Medulla oblongata (tissue), 1 donor: Measurements from ENCODE around the gene ANO8.
"Not testable (repeated sequence)": the region's sequence is repeated elsewhere in the genome, so short reads cannot be mapped to it uniquely, and the experiment has no call there.

Experiments
- DNase-seq: peaks from one replicate; pipeline ENCODE4 v3.0.0-alpha.2; 2015; ENCODE audit errors: extremely low spot score

ANO8 gene

DNA sequence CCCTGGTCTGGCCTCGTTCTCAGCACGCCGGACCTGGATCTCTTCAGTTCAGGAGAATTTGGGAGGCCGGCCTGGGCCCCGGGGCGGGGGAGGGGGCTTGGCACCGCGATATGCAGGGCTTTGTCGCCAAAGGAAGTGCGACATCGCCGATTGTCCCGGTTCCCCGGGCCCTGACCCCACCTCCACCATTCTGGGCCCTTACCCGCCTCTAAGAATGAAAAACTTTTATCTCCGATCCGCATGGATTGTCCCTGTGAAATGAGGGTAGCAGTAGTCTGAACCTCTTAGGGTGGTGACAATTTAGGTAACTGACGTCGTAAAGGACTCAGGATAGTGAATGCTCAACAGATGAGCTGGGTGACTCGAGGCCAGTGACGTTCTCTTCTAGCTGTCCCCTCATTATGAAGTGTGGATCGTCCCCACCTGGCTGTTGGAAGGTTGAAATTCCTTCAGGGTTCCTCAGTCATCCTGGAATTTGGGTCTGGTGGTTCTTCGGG lies 24.6 kb downstream of the ANO8 start:
- DNase-seq, result no peak

DNA sequence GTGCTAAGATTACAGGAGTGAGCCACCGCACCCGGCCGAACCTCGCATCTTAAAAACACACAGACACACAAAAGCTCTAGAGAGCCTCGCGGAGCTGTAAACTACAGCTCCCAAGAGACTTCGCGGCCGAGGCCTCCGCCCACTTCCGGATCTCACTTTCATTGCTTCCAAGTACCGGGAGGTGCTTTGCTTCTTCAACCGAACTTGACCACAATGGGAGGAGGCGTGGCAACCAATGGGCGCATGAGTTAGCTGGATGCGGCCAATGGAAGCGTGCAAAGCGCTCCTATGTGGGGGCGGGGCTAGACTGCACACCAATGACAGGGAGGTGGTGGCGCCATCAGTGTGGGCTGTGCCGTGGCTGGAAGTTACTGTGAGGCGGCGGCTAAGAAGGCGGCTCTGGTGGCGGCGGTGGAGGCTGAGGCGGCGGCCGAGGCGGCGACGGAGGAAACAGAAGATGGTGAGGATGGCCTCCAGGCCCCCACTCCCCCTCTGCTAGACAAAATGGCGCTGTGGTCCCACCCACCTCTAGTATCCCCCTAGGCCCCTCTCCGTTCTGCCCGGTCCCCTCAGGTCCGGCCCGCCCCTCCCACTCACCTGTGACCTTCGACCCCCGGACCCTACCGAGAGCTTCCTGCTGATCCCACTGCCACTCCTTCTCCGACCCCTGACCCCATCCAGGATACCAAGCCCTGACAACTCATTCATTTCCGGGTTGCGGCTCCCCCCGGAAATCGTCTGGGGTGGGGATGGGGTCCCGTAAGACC lies 25.3 kb downstream of the ANO8 start, which contains the start of gene DDA1:
DDA1 (plus strand) TSS at position 366 of the 767 bp plus-strand sequence; CDS start at position 458, 92 bp downstream.
- peak; percentile 100 for DNase-seq

DNA sequence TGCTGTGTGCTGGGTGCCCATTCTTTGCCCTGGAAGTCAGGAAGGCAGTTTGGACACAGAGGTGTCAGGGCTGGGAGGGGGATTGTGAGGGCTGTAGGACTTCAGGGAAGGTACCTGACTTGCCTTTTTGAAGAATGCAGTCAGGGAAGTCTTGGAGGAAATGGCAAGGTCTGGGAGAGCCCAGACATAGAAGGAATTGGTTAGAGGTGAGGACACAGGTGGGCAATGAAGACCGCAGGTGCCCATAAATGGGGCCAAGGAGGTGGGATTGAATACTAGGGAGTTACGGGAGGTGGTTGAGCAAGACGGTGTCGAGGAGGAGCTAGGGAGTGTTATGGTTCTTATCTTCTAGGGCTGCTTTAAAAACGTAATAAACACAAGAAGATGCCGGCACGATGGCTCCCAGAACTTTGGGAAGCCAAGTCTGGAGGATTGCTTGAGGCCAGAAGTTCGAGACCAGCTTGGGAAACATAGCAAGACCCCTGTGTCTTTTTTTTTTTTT lies 26.7 kb downstream of the ANO8 start:
- no peak for DNase-seq

DNA sequence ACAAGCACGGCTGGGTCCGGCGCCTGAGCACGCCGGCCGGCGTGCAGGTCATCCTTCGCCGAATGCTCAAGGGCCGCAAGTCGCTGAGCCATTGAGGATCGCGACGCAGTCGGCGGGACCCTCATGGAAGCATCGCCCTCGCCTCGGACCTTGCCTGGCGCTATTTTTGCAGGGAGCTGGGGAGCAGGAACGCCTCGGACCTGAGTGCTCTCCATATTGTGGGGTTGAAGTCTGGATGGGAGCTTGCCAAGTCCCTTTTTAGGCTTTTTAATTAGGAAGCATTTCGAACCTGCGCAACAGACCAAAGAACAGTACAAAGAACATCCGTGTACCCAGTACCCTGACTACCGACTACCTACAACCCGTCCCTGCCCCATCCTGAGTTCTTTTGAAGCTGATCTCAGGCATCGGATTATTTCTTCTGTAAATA lies 28.4 kb downstream of the ANO8 start:
- peak; percentile 22 for DNase-seq

DNA sequence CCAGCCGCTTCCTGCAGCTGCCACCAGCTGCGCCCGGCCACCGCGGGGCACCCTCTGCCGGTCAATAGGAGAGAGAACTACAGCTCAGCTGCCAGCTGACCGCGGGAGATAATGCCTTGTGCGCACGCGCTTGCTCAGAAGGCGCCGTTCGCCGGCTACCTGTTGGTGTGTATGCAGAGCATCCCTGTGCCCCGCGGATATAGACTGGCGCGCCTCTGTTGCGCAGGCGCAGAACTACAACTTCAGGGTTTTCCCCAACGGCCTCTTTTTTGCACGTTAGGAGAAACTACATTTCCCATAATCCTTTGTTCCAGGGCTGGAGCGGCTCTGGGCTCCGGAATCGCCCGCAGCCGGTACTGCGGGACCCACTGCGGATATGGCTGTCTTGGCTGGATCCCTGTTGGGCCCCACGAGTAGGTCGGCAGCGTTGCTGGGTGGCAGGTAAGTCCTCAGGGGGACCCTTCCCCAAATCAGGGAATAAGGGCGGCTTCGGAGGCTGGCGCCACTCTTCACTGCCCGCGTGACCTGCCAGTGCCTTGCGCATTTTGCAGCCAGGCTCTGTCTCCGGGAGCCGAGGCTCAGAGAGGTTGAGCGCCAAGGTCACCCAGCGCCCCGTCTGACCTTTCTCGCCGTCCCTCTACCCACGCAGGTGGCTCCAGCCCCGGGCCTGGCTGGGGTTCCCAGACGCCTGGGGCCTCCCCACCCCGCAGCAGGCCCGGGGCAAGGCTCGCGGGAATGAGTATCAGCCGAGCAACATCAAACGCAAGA lies 29.0 kb downstream of the ANO8 start, which contains the start of gene MRPL34:
MRPL34 (plus strand) TSS at position 356 of the 768 bp plus-strand sequence; CDS start at position 377, 21 bp downstream.
- peak; percentile 97 for DNase-seq

DNA sequence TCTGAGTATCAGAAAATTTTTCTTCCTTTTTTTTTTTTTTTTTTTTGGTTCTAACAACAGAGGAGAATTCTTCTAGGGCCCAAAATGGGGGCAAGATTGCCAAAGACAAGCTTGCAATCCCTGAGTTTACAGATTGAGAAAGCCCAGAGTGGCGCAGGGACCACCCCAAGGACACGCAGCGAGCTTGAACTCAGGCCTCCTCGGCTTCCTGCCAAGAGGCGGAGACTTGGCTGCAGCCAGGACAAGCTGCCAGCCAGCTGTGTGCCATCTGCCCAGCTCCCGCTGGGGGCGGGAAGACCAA lies 29.5 kb downstream of the ANO8 start:
- no peak for DNase-seq

DNA sequence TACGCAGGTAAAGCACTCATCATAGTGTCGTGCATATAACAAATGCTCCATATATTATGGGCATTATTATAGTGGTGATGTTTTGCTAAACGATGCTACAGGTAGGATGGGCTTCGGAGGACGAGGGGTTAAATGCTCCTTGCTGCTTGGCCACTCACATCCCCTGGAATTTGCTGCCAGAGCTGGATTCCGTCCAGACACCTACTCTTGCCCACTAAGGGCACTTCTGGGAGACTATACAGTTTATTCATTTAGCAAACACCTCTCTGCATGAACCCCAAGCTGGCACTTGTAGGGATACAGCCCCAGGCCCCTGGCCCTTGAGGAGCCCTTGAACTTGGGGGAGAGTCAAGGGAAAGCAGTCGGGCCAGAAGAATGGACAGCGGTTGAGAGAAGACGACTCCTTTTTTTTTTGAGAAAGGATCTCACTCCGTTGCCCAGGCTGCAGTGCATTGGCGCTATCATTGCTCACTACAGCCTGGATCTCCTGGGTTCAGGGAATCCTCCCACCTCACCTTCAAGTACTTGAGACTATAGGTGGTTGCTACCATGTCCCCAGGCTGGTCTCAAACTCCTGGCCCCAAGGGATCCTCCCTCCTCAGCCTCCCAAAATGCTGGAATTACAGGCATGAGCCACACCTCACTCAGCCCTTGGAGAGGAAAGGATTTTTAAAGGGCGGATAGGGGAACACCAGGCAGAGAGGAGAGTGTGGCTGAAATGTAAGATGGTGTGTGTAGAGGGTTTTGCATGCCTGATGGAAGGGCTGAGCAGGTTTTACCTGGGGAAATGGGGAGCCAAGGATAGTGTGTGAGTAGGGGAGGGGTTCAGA lies 30.1 kb downstream of the ANO8 start:
- DNase-seq, result no peak

DNA sequence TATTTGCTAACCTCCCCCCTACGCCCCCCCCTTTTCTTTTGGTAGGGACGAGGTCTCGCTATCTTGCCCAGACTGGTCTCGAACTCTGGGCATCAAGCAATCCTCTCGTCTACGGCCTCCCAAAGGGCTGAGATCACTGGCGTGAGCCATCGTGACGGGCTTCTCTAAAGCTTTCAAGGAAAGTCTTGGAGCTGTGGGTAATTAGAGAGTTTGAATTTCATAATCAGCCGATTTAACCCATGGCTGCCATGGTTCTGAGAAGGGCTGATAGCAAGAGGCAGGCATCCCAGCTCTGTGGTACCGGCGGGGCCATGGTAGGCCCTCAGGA lies 30.8 kb downstream of the ANO8 start:
- DNase-seq, result peak; percentile 26

DNA sequence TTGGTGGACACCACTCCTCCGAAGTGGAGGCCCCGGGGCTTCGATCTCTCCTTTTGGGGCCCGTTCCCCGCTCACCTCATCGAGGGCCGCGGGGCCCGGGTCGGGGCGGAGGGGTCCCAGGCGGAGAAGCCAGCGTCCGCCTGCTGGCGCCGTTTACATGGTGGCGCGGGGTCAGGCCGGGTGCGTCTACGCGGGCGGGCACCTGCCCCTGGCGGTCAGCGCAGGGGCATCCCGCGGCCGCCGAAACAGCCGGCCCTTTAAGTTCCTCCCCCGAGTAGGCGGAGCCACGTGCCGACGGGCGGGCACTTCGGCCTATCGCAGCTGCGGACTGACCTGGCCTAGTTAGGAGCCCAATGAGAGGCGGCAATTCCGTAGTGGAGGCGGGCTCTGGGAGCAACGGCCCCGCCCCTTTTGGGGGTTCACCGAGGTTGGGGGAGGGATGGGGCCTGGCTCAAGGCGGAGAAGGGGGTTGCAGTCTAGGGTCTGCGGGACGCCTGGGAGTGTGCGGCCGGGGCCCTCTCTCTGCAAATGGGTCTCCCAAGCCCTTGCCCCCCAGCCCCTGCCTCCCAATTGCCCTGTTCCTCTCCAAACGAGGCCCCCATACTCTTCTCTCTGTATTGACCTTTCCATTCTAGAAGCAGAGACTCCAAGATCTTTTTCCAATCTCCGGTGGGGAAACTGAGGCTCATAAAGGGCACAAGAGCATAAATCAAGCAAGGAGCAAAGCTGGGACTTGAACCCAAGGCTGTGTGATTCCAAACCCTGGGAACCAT lies 31.3 kb downstream of the ANO8 start, which contains the start of gene ABHD8:
ABHD8 (minus strand) TSS at position 259 of the 773 bp plus-strand sequence. CDS start 1,809 bp downstream, outside the sequence.
- DNase-seq, result peak; percentile 96

DNA sequence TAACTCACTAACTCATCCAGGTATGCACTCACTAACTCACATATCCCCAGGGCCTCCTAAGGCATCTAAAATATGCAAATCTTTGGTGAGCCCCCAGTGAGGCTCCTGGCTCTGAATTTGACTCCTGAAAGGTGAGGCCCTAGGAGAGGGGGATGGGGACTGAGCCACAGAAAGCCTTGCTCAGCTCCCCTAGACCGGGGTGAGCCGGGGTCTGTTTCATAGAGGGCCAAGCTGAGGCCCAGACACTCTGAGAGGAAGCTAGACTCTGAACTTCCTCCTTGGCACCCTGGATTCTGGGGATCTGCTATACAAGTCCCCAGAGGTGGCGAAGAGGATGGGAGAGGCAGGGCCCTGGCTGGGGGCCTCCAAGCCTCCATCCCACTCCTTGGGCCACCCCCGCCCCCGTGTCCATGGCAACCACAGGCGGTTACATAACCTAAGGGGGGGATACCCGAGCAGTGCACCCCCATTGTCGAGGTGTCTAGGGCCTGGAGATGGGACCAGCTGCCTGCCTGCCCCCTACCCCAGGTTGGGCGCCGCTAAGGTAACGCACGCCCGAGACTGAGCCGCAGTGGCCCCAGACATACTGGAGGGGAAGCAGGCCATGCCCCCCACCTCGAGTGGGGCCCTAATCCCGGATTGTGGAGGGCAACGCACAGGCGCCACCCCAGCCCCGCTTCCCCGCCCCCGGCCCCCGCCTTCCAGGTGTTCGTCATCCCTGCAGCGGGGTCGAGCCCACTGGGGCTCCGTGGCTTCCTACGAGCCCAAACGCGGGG lies 32.1 kb downstream of the ANO8 start:
- DNase-seq, result peak; percentile 27

DNA sequence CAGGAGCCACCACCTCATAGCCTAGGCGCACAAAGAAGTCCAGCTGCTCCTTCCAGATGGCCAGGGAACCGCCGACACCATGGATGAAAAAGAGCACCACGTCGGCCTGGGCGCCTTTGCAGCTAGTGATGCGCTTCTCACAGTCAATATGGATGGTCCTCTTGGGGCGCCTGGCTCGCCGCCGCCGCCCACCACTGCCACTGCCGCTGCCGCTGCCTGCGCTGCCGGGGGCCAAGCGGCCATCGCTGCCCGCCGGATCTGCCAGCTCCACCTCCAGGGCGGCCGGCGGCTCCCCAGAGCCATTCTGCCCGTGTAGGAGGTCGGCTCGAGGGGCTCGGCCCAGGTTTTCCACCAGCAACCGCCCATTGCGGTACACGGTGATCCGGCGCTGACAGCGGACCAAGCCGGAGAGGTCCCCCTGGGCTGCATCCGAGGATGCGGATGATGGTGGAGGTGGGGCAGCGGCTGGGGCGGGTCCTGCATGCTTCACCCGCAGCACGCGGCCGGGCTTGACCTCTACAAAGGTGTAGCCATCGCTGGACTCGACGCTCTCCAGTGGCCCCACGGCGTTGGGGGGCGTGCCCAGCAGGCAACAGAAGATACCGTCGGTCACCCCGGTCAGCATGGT lies 33.5 kb downstream of the ANO8 start:
- no peak for DNase-seq

DNA sequence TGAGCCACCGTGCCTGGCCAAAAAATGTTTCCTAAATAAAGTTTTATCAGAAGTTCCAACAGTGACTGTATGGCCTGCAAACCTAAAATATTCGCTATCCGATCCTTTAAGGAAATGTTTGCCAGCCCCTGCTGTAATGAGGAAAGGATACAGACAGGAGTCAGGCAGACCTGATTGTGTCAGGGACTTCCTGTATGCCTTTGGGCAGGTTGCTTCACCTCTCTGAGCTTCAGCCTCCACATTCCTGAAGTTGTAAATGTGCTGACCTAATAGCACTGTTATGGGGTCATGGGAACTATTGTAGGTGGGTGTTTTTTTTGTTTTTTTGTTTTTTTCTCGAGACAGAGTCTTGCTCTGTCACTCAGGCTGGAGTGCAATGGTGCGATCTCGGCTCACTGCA lies 37.7 kb downstream of the ANO8 start:
- no peak for DNase-seq

DNA sequence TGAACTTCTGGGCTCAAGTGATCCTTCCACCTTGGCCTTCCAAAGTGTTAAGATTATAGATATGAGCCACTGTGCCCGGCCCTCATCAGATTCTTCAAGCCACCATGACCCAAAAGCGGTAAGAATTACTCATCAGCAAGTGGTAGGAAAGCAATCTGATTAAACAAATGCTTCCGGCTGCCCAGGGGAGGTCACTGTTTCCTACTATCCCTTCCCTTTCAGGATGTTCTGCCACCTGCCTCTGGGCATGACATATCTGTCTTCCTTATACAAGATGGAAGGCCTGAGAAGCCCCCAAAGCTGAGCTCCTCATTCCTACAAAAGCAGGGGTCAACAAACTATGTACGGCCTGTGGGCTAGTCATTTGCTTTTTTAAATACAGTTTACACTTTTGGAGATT lies 38.4 kb downstream of the ANO8 start:
- no peak for DNase-seq

DNA sequence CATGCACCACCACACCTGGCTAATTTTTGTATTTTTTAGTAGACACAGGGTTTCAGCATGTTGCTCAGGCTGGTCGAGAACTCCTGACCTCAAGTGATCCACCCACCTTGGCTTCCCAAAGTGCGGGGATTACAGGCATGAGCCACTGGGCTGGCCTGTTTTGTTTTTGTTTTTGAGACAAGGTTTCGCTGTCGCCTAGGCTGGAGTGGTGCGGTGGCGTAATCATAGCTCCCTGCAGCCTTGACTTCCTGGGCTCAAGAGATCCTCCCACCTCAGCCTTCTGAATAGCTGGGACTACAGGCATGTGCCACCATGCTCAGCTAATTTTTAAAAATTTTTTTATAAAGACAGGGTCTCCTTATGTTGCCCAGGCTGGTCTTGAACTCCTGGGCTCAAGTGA lies 39.1 kb downstream of the ANO8 start:
- not testable (repeated sequence) for DNase-seq

DNA sequence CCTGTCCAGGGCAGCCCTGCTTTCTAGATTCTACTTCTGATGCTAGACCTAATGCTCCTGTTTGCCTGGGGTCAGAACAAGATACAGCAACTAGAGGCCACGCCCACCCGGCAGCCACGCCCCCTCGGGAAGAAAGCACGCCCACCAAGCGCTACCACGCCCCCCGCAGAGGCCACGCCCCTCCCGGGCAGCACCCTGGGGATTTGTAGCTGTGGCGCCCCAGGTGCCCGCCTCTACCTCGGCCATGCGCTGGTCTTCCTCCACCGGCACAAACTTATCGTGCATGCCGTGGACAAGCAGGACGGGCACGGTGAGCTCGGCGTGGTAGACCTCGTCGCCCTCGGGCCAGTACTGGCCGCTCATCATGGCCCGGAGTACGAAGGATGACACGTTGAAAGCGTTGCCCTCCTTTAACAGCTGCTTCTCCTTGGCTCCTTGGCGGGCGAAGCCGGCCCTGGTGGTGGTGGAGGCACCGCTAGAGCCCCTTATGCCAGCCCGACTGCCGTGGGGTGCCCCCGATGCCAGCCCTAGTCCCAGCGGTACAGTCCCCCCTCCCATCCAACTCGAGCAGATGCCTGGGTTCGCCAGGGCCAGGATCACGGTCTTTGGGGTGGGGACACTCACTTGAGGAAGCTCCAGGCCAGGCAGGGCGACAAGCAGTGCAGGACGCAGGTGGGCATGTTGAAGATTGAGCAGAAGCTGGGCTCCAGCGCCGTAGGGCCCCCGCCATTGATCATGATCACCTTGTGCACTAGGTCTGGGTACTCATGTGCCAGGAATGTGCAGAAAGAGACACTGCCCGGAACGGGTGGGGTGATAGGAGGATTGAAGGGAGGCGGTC lies 40.4 kb downstream of the ANO8 start:
- no peak for DNase-seq

DNA sequence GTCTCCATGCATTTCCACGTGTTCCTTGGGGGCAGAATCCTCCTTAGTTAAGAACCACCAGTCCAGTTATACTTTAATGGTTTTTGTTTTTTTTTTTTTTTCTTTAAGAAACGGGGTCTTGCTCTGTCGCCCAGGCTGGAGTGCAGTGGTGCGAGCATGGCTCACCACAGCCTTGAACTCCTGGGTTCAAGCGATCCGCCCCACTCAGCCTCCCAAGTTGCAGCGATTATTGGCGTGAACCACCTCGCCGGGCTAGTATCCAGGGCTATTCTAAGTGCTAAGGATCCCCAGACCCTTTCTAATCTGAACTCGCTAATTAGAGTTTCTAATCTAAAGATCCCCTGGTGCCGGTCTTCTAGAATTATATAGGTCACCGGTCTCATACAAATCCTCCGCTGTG lies 41.0 kb downstream of the ANO8 start:
- no peak for DNase-seq

DNA sequence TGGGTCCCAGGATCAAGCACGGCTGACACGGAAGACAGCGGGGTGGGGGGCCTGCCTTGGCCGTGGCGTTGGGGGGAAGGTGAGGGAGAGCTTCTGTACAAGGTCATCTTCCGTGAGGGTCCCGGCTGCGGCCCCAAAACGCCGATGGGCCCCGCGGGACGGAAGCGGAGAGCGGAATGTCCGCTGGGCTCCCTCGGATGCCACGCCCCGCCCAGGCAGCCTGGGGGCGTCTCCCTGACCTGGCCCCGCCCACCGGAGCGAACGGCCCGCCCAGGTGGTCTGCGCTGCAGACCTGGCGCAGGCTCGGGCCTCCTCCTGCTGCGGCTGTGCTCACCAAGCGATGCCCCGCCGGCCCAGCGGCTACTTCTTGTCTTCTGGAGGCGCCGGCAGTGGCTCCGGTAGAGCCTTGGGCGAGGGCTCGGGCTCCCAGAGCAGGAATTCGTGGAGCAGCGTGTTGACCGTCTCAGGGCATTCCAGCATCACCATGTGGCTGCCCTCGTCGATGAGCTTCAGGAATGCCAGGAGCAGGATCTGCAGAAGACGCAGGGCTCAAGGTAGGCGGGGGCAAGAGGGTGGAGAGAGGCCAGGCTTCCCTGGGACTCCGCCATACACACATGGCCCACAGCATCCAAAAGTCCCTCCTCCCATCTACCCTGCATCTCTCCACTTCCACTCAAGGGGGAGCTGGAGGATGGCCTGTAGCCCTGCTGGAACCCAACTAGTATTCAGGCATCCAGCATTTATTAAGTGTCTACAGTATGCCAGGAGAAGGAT lies 42.2 kb downstream of the ANO8 start:
- DNase-seq, result peak; percentile 81

DNA sequence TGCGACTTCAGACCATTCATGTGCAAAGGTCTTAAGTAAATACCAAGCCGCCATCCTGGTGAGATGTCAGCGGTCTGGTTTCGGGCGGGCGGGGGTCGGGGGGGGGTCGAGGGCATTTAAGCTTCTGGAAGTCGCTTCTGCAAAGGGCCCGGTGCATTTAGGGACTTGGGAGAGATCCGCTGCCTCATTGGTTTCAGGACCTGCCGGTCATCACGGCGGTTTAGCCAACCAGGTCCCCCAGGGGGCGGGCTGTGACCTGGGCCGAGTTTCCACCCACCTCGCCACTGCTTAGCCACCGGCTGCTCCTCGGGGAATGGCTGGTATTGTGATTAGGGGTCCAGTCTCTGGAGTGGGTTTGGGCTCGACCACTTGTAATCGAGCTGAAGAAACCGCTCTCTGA lies 45.2 kb downstream of the ANO8 start:
- DNase-seq, result no peak
